DMS 273 (cell line): ENCODE data around the gene ISL2.
"Not testable (repeated sequence)": the region's sequence is repeated elsewhere in the genome, so short reads cannot be mapped to it uniquely, and the experiment has no call there.

Experiments used
- DNase-seq: peaks from one replicate; lab custom pipeline; 2025; ENCODE audit not compliant: unreplicated experiment; lab: John Stamatoyannopoulos, UW

Gene ISL2

GRCh38 chr15:76336254-76337058, at the start of gene ISL2:
ISL2 (plus strand) TSS chr15:76336773; CDS start chr15:76336884, 111 bp downstream.
- DNase-seq, result peak; percentile 94

GRCh38 chr15:76289582-76289981, 47.0 kb upstream of the ISL2 start:
- no peak for DNase-seq

- DNase-seq, result no peak
Observed at GRCh38 chr15:76293361-76293760, 43.2 kb upstream of the ISL2 start.

GRCh38 chr15:76294463-76294862, 42.1 kb upstream of the ISL2 start:
- DNase-seq, result not testable (repeated sequence)

GRCh38 chr15:76296849-76297248, 39.7 kb upstream of the ISL2 start:
- DNase-seq, result no peak

GRCh38 chr15:76297951-76298350, 38.6 kb upstream of the ISL2 start:
- DNase-seq, result not testable (repeated sequence)

- DNase-seq, result no peak
Observed at GRCh38 chr15:76298986-76299385, 37.6 kb upstream of the ISL2 start.

GRCh38 chr15:76299786-76300185, 36.8 kb upstream of the ISL2 start:
- no peak for DNase-seq

- no peak for DNase-seq
Observed at GRCh38 chr15:76303909-76304308, 32.7 kb upstream of the ISL2 start.

- no peak for DNase-seq
Observed at GRCh38 chr15:76309601-76310330, 26.8 kb upstream of the ISL2 start.

GRCh38 chr15:76310475-76311099, 26.0 kb upstream of the ISL2 start:
- DNase-seq, result peak; percentile 36

- DNase-seq, result peak; percentile 99
Observed at GRCh38 chr15:76311100-76311953, 25.2 kb upstream of the ISL2 start, which contains the start of gene ETFA. ETFA (minus strand) TSS chr15:76311469; CDS start chr15:76311388, 81 bp downstream.

GRCh38 chr15:76312540-76313174, 23.9 kb upstream of the ISL2 start:
- DNase-seq, result no peak

GRCh38 chr15:76313175-76313567, 23.4 kb upstream of the ISL2 start:
- DNase-seq, result not testable (repeated sequence)

- DNase-seq, result peak; percentile 61
Observed at GRCh38 chr15:76313731-76314130, 22.8 kb upstream of the ISL2 start.

- DNase-seq, result no peak
Observed at GRCh38 chr15:76320012-76320411, 16.6 kb upstream of the ISL2 start.

GRCh38 chr15:76321171-76321570, 15.4 kb upstream of the ISL2 start:
- DNase-seq, result peak; percentile 14

- DNase-seq, result no peak
Observed at GRCh38 chr15:76321602-76322001, 15.0 kb upstream of the ISL2 start.

GRCh38 chr15:76324066-76324465, 12.5 kb upstream of the ISL2 start:
- no peak for DNase-seq

- DNase-seq, result no peak
Observed at GRCh38 chr15:76325704-76326103, 10.9 kb upstream of the ISL2 start.
